Liver (tissue), 9 donors: ENCODE data around the gene MAPT. TPM values are rescaled to one million over a fixed set of nuclear protein-coding genes. Genes with fewer than 3 reads are reported as not detected.

Experiments used
- DNase-seq: peaks from one replicate; pipeline ENCODE4 v3.0.0-alpha.2; 2017; ENCODE audit warnings: low spot score
- H3K27ac ChIP-seq, 2 donors: one replicate each; pipeline ENCODE4 v1.7.0; 2013; ENCODE audit warnings: inconsistent platforms in 2 of 2, low read length in 2 of 2, control low read depth in 1 of 2, low read depth in 1 of 2, mild to moderate bottlenecking in 1 of 2
- H3K27me3 ChIP-seq, 4 donors: one replicate each; pipeline versions ENCODE4 v1.6.1 to v1.7.0; 2013; ENCODE audit warnings: low read length in 3 of 4, inconsistent platforms in 1 of 4, mild to moderate bottlenecking in 1 of 4, moderate library complexity in 1 of 4; ENCODE audit not compliant: control insufficient read depth in 4 of 4, insufficient read depth in 4 of 4
- H3K36me3 ChIP-seq, 4 donors: one replicate each; pipeline versions ENCODE4 v1.6.1 to v1.7.0; 2013; ENCODE audit warnings: low read length in 3 of 4, mild to moderate bottlenecking in 3 of 4, low read depth in 1 of 4, moderate library complexity in 1 of 4; ENCODE audit not compliant: control insufficient read depth in 4 of 4, insufficient read depth in 3 of 4
- H3K4me1 ChIP-seq, 4 donors: one replicate each; pipeline versions ENCODE4 v1.6.1 to v1.7.0; 2013; ENCODE audit warnings: low read length in 3 of 4, mild to moderate bottlenecking in 3 of 4, moderate library complexity in 1 of 4; ENCODE audit not compliant: control insufficient read depth in 4 of 4, insufficient read depth in 4 of 4
- H3K4me3 ChIP-seq, 3 donors: one replicate each; pipeline versions ENCODE4 v1.6.1 to v1.7.0; 2013; ENCODE audit warnings: low read length in 3 of 3, control low read depth in 1 of 3, low read depth in 1 of 3, mild to moderate bottlenecking in 1 of 3
- H3K9ac ChIP-seq, 2 donors: one replicate each; pipeline ENCODE4 v1.7.0; 2013; ENCODE audit warnings: low read length in 2 of 2, mild to moderate bottlenecking in 2 of 2, moderate library complexity in 2 of 2, control low read depth in 1 of 2, low read depth in 1 of 2
- H3K9me3 ChIP-seq, 4 donors: one replicate each; pipeline versions ENCODE4 v1.6.1 to v1.7.0; 2013; ENCODE audit warnings: low read length in 3 of 4; ENCODE audit not compliant: control insufficient read depth in 4 of 4
- EGR1 ChIP-seq, 2 donors: IDR thresholded peaks; 2 replicates each; pipeline ENCODE4 v1.6.1; 2016 to 2018; ENCODE audit warnings: antibody characterized with exemption in 2 of 2, low read depth in 2 of 2
- FOXA1 ChIP-seq: IDR thresholded peaks from 2 replicates; pipeline ENCODE4 v1.6.1; 2016; ENCODE audit warnings: antibody characterized with exemption
- FOXA2 ChIP-seq: IDR thresholded peaks from 2 replicates; pipeline ENCODE4 v1.6.1; 2016; ENCODE audit warnings: antibody characterized with exemption
- GABPA ChIP-seq, 2 donors: IDR thresholded peaks in 1 of 2; conservative IDR thresholded peaks in 1 of 2; 2 replicates each; pipeline ENCODE4 v1.6.1; 2016; ENCODE audit warnings: antibody characterized with exemption in 2 of 2, mild to moderate bottlenecking in 1 of 2, moderate library complexity in 1 of 2
- HNF4A ChIP-seq, 2 donors: conservative IDR thresholded peaks; 2 replicates each; pipeline ENCODE4 v1.6.1; 2016; ENCODE audit warnings: antibody characterized with exemption in 2 of 2, mild to moderate bottlenecking in 2 of 2
- HNF4G ChIP-seq: IDR thresholded peaks from 2 replicates; pipeline ENCODE4 v1.6.1; 2016; ENCODE audit warnings: antibody characterized with exemption
- JUND ChIP-seq, 2 donors: IDR thresholded peaks; 2 replicates each; pipeline ENCODE4 v1.6.1; 2016; ENCODE audit warnings: antibody characterized with exemption in 2 of 2
- MAX ChIP-seq: IDR thresholded peaks from 2 replicates; pipeline ENCODE4 v1.6.1; 2016; ENCODE audit warnings: antibody characterized with exemption
- NR2F2 ChIP-seq: IDR thresholded peaks from 2 replicates; pipeline ENCODE4 v1.6.1; 2016; ENCODE audit warnings: antibody characterized with exemption
- RAD21 ChIP-seq, 2 donors: IDR thresholded peaks; 2 replicates each; pipeline ENCODE4 v1.6.1; 2016; ENCODE audit warnings: antibody characterized with exemption in 2 of 2, mild to moderate bottlenecking in 2 of 2
- REST ChIP-seq: IDR thresholded peaks from 2 replicates; pipeline ENCODE4 v1.6.1; 2016; ENCODE audit warnings: antibody characterized with exemption, mild to moderate bottlenecking
- RXRA ChIP-seq, 2 donors: IDR thresholded peaks; 2 replicates each; pipeline ENCODE4 v1.6.1; 2017 to 2018; ENCODE audit warnings: antibody characterized with exemption in 2 of 2, mild to moderate bottlenecking in 1 of 2
- SP1 ChIP-seq: IDR thresholded peaks from 2 replicates; pipeline ENCODE4 v1.6.1; 2018; ENCODE audit warnings: antibody characterized with exemption, mild to moderate bottlenecking
- TAF1 ChIP-seq: conservative IDR thresholded peaks from 2 replicates; pipeline ENCODE4 v1.6.1; 2016; ENCODE audit warnings: antibody characterized with exemption, mild to moderate bottlenecking
- YY1 ChIP-seq: IDR thresholded peaks from 2 replicates; pipeline ENCODE4 v1.6.1; 2016; ENCODE audit warnings: antibody characterized with exemption, mild to moderate bottlenecking
- ZBTB33 ChIP-seq: IDR thresholded peaks from 2 replicates; pipeline ENCODE4 v1.6.1; 2016; ENCODE audit warnings: antibody characterized with exemption
- WGBS: extraction: QIAGEN DNeasy Blood & Tissue Kit; methylation state at CpG from one replicate; pipeline ENCODE4 v1.1.7; 2013; 5-methylcytosine and 5-hydroxymethylcytosine counted together
- polyA plus RNA-seq, 2 donors: library from polyadenylated mRNA; stranded (reverse) in 1 of 2; unstranded in 1 of 2; fragments of 200-250 nt in 1 of 2; fragments of >200 nt in 1 of 2; fragmentation: Nextera tagmentation in 1 of 2; extraction: Ambion mirVana in 1 of 2; gene quantifications; one replicate each; pipeline versions ENCODE4 v1.2.1 to v1.2.3, GENCODE V29; 2013 to 2015
- total RNA-seq, 2 donors: library from RNA; depleted of rRNA; stranded (reverse); fragments of >200 nt; gene quantifications; one replicate each; pipeline ENCODE4 v1.2.3, GENCODE V29; 2014
- TF ChIP-seq, protein P1 (sequence below): fragments of 150-350 bp; IDR thresholded peaks from 2 replicates; pipeline ENCODE4 v1.5.1; 2017; ENCODE audit warnings: improper control_type of control experiment, low read depth, low read length; ENCODE audit not compliant: missing input control
- TF ChIP-seq, protein P2 (sequence below): IDR thresholded peaks from 2 replicates; pipeline ENCODE4 v1.6.1; 2016; ENCODE audit warnings: antibody characterized with exemption
- donor health status: healthy.
- donor health status: healthy.
- donor health status: healthy.
- donor health status: healthy.
- donor health status: healthy.

Gene MAPT
- total and polyA plus RNA-seq, 4 donors = 0.05 to 0.67 (median 0.27) TPM

DNA sequence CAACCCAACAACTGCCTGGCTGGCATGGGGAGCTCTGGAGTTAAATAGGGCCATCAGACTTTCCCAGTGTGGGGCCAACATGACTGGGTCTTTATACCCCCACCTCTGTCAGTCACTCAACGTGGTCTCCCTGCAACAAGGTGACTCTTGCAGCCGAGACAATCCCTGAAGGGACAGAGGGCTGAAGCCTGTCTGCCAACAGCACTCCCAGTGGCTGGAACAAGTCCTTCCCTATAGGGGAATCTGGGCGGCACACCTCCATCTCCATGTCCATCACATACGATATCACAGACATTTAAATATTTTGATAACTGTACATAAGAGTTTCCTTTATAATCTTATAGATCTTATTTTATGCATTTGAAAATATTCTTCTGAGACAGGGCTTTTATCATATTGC is 4.8 kb upstream of the MAPT start:
- Histone ChIP-seq H3K4me3 (no peak overlapping the region), H3K27ac (no peak overlapping the region), H3K9ac (no peak overlapping the region), H3K4me1 (peaks cover under 1 to 3% (median 2%) of the 10 kb centered on the region in 4 donors), H3K9me3 (no peaks in the 10 kb centered on the region), H3K36me3 (no peaks in the 10 kb centered on the region), H3K27me3 (peaks cover 0 to 3% (median 0%) of the 10 kb centered on the region in 4 donors)
- WGBS = 36% methylated on average over 4 of the region's 4 CpGs
- TF ChIP-seq MAX (no peak), JUND (IDR thresholded peaks at IDR 0.05) (no peak), GABPA (IDR thresholded peaks at IDR 0.05 in 1 of 2, conservative IDR thresholded peaks at IDR 0.05 in 1 of 2) (no peak), RAD21 (IDR thresholded peaks at IDR 0.05) (no peak), REST (no peak), ZBTB33 (no peak)
- DNase-seq = no peak

DNA sequence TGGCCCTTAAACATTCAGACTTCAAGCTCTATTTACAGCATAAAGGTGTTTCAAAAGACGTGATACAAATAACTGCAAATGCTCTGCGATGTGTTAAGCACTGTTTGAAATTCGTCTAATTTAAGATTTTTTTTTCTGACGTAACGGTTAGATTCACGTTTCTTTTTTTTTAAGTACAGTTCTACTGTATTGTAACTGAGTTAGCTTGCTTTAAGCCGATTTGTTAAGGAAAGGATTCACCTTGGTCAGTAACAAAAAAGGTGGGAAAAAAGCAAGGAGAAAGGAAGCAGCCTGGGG is 681 bp upstream of the MAPT start:
- DNase-seq = no peak
- WGBS = 59% methylated on average over 7 of the region's 7 CpGs
- Histone ChIP-seq H3K9me3 (no peaks in the 10 kb centered on the region), H3K9ac (peak overlapping the region in 1 of 2 donors; percentile 50), H3K36me3 (no peaks in the 10 kb centered on the region), H3K4me3 (peak overlapping the region; percentile 14 to 74 (median 35)), H3K27ac (peak overlapping the region in 1 of 2 donors; percentile 56), H3K4me1 (peaks cover 10 to 37% (median 31%) of the 10 kb centered on the region in 4 donors), H3K27me3 (peaks cover 0 to 13% (median 2%) of the 10 kb centered on the region in 4 donors)
- no peak for TF ChIP-seq RXRA (IDR thresholded peaks at IDR 0.05)
- no peak for TF ChIP-seq SP1
- TF ChIP-seq YY1 = no peak
- no peak for TF ChIP-seq RAD21 (IDR thresholded peaks at IDR 0.05)
- TF ChIP-seq NR2F2 = no peak
- no peak for TF ChIP-seq MAX
- TF ChIP-seq FOXA1 = no peak
- no peak for TF ChIP-seq TAF1
- no peak for TF ChIP-seq HNF4G
- no peak for TF ChIP-seq ZBTB33
- no peak for TF ChIP-seq EGR1 (IDR thresholded peaks at IDR 0.05; ENCODE audit: low read depth in 2 of 2)
- TF ChIP-seq JUND (IDR thresholded peaks at IDR 0.05) = no peak
- no peak for TF ChIP-seq HNF4A (conservative IDR thresholded peaks at IDR 0.05)
- TF ChIP-seq, protein P1, sequence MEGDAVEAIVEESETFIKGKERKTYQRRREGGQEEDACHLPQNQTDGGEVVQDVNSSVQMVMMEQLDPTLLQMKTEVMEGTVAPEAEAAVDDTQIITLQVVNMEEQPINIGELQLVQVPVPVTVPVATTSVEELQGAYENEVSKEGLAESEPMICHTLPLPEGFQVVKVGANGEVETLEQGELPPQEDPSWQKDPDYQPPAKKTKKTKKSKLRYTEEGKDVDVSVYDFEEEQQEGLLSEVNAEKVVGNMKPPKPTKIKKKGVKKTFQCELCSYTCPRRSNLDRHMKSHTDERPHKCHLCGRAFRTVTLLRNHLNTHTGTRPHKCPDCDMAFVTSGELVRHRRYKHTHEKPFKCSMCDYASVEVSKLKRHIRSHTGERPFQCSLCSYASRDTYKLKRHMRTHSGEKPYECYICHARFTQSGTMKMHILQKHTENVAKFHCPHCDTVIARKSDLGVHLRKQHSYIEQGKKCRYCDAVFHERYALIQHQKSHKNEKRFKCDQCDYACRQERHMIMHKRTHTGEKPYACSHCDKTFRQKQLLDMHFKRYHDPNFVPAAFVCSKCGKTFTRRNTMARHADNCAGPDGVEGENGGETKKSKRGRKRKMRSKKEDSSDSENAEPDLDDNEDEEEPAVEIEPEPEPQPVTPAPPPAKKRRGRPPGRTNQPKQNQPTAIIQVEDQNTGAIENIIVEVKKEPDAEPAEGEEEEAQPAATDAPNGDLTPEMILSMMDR = no peak
- TF ChIP-seq FOXA2 = no peak
- TF ChIP-seq, protein P2, sequence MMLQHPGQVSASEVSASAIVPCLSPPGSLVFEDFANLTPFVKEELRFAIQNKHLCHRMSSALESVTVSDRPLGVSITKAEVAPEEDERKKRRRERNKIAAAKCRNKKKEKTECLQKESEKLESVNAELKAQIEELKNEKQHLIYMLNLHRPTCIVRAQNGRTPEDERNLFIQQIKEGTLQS = no peak
- TF ChIP-seq GABPA (IDR thresholded peaks at IDR 0.05 in 1 of 2, conservative IDR thresholded peaks at IDR 0.05 in 1 of 2) = no peak
- no peak for TF ChIP-seq REST
